Right lobe of liver (tissue), 6 donors: ENCODE data around the gene TSFM. TPM values are rescaled to one million over a fixed set of nuclear protein-coding genes. Genes with fewer than 3 reads are reported as not detected.

Source experiments
- ATAC-seq, 4 donors: fragments of 200-7000 bp; cut with Tn5 transposase; one replicate each; pipeline ENCODE4 v1.9.1; 2020; ENCODE audit warnings: mild to moderate bottlenecking in 4 of 4, moderate library complexity in 4 of 4
- DNase-seq, 3 donors: peaks; one replicate each; pipeline ENCODE4 v3.0.0-alpha.2; 2020
- H3K27ac ChIP-seq, 3 donors: fragments of 200-600 bp; one replicate each; pipeline ENCODE4 v1.8.0; 2022
- H3K27me3 ChIP-seq, 2 donors: fragments of 200-600 bp; one replicate each; pipeline ENCODE4 v1.8.0; 2022
- H3K36me3 ChIP-seq, 4 donors: fragments of 200-600 bp; sonication (generic) in 1 of 4; one replicate each; pipeline versions ENCODE4 v1.5.1 to v1.8.0; 2017 to 2022; ENCODE audit warnings: control low read depth in 1 of 4
- H3K4me1 ChIP-seq, 4 donors: fragments of 200-600 bp; sonication (generic) in 1 of 4; one replicate each; pipeline versions ENCODE4 v1.5.1 to v1.8.0; 2017 to 2022; ENCODE audit warnings: control low read depth in 1 of 4
- H3K4me3 ChIP-seq, 3 donors: fragments of 200-600 bp; one replicate each; pipeline ENCODE4 v1.8.0; 2022
- H3K9me3 ChIP-seq, 4 donors: fragments of 200-600 bp; sonication (generic) in 1 of 4; one replicate each; pipeline versions ENCODE4 v1.5.1 to v1.8.0; 2017 to 2022; ENCODE audit warnings: control low read depth in 1 of 4
- CTCF ChIP-seq, 4 donors: fragments of 200-600 bp in 3 of 4; fragments of 450-650 bp in 1 of 4; IDR thresholded peaks; one replicate each; pipeline versions ENCODE4 v1.5.1 to v1.8.0; 2016 to 2022; ENCODE audit warnings: antibody characterized with exemption in 4 of 4, mild to moderate bottlenecking in 2 of 4
- POLR2A ChIP-seq: fragments of 450-650 bp; IDR thresholded peaks from one replicate; pipeline ENCODE4 v1.6.1; 2017; ENCODE audit warnings: antibody characterized with exemption, mild to moderate bottlenecking
- WGBS: methylation state at CpG from one replicate; pipeline ENCODE4 v1.1.6; 2018; ENCODE audit warnings: low coverage, low lambda C conversion rate; ENCODE audit not compliant: insufficient coverage; ENCODE audit errors: missing lambda C conversion rate; 5-methylcytosine and 5-hydroxymethylcytosine counted together
- intact Hi-C, 2 donors: fragments of 100-400 bp; cut with DNase I; formaldehyde crosslinking; loops; one replicate each; pipeline versions ENCODE4 v1.11.2 to v1.14.1; 2022
- total RNA-seq, 6 experiments: library from RNA; depleted of rRNA in 2 of 6; stranded (reverse); fragments of >200 nt in 2 of 6; fragmentation: NEBNext Ultra II Directional in 3 of 6; extraction: Animal tissue kit (Norgen Biotek cat#: 25700) in 3 of 6; gene quantifications; one replicate each; pipeline versions ENCODE4 v1.1.0 to v1.2.4, GENCODE V29; 2016 to 2023
- donor health status: DM: no; HTN: yes; CAD: no.
- donor health status: DM: no; HTN: no; CAD: no.
- donor health status: DM: no; HTN: no; CAD: no.
- donor health status: DM: no; HTN: yes; CAD: no.
- donor health status: DM: no; HTN: yes; CAD: no.

The TSFM gene
- total RNA-seq, 6 experiments from 2014 or later = 25.6 to 40.2 (median 30.9) TPM

GRCh38 chr12:57765003-57765697, 17.4 kb upstream of the TSFM start:
- H3K27me3 ChIP-seq = peaks cover 4 to 9% of the 10 kb centered on the region in 2 donors
- ATAC-seq (peak; percentile 44 to 62 (median 59)), DNase-seq (peak in 1 of 3 donors; percentile 49)
- no peaks in the 10 kb centered on the region for H3K9me3 ChIP-seq
- intact Hi-C loops = no loop called here
- H3K36me3 ChIP-seq = no peaks in the 10 kb centered on the region
- peak overlapping the region in 2 of 3 donors; percentile 8 to 35 for H3K4me3 ChIP-seq
- peaks cover 0 to 16% (median 0%) of the 10 kb centered on the region in 4 donors for H3K4me1 ChIP-seq
- H3K27ac ChIP-seq = no peak overlapping the region
- WGBS = 0% methylated on average over 13 of the region's 60 CpGs
- no peak for TF ChIP-seq POLR2A
- TF ChIP-seq CTCF (IDR thresholded peaks at IDR 0.05) = peak in 3 of 4 donors; percentile 18 to 35 (median 27)

- no peak overlapping the region for H3K27ac ChIP-seq
- TF ChIP-seq POLR2A = no peak
- TF ChIP-seq CTCF (IDR thresholded peaks at IDR 0.05) = no peak
- ATAC-seq = peak; percentile 35 to 55 (median 51)
- WGBS = 5% methylated on average over 17 of the region's 40 CpGs
- H3K27me3 ChIP-seq = peaks cover 4 to 9% of the 10 kb centered on the region in 2 donors
- DNase-seq = no peak
- H3K4me3 ChIP-seq = peak overlapping the region in 1 of 3 donors; percentile 26
- H3K36me3 ChIP-seq = no peaks in the 10 kb centered on the region
- H3K9me3 ChIP-seq = no peaks in the 10 kb centered on the region
- peaks cover 0 to 16% (median 2%) of the 10 kb centered on the region in 4 donors for H3K4me1 ChIP-seq
- intact Hi-C loops = no loop called here
These were observed 16.7 kb upstream of the TSFM start for GRCh38 chr12:57765698-57766463.

- peak in 3 of 4 donors; percentile 9 to 26 (median 19) for ATAC-seq
- peaks cover 4 to 9% of the 10 kb centered on the region in 2 donors for H3K27me3 ChIP-seq
These were observed 15.9 kb upstream of the TSFM start, which contains the start of gene CYP27B1 for GRCh38 chr12:57766464-57767304. CYP27B1 (minus strand) TSS chr12:57767078; CDS start chr12:57767041, 37 bp downstream.

More at GRCh38 chr12:57766464-57767304, 15.9 kb upstream of the TSFM start, which contains the start of gene CYP27B1:
- no peak for TF ChIP-seq CTCF (IDR thresholded peaks at IDR 0.05)
- no peak for TF ChIP-seq POLR2A
- Histone ChIP-seq H3K4me3 (peak within 1 kb of the TSS in 1 of 3 donors; percentile 26), H3K9me3 (no peaks in the 10 kb centered on the region), H3K27ac (no peak within 1 kb of the TSS), H3K36me3 (no peaks in the 10 kb centered on the region), H3K4me1 (peaks cover 0 to 22% (median 4%) of the 10 kb centered on the region in 4 donors)
- WGBS = 4% methylated on average over 21 of the region's 38 CpGs
- no peak for DNase-seq
- intact Hi-C loops = no loop called here
